ENCODE results near the gene UQCR11. TPM values are rescaled to one million over a fixed set of nuclear protein-coding genes. Genes with fewer than 3 reads are reported as not detected.

UQCR11 gene
- total and polyA plus RNA-seq, 2 donors (not counting 3 experiments of a cell fraction or from before 2014, with no cell fraction given), result 165 to 210 TPM

- Histone ChIP-seq H3K4me2 (ENCODE audit: insufficient read depth, low read length) (no peak overlapping the region), H3K9ac (replicated peaks; ENCODE audit: extremely low read depth, insufficient read depth, low read length) (no peak overlapping the region), H3K79me2 (ENCODE audit: control insufficient read depth, insufficient read depth, low read length) (peaks cover 46% of the 10 kb centered on the region), H3K27ac (ENCODE audit: insufficient read depth, low read depth, low read length) (no peak overlapping the region), H4K20me1 (replicated peaks; ENCODE audit: control insufficient read depth, extremely low read depth, insufficient read depth, low read length) (no peaks in the 10 kb centered on the region), H3K9me3 (replicated peaks; ENCODE audit: control insufficient read depth, insufficient read depth, low read length) (no peaks in the 10 kb centered on the region), H3K4me3 (replicated peaks in 1 of 3; ENCODE audit: insufficient read depth in 1 of 3, low read depth in 1 of 3, low read length in 3 of 3) (no peak overlapping the region), H3K27me3 (ENCODE audit: control insufficient read depth in 2 of 2, insufficient read depth in 2 of 2, low read length in 2 of 2) (no peaks in the 10 kb centered on the region), H2AFZ (ENCODE audit: low read depth, low read length) (no peak overlapping the region), H3K9me1 (replicated peaks; ENCODE audit: control insufficient read depth, extremely low read depth, insufficient read depth, low read length) (no peaks in the 10 kb centered on the region), H3K4me1 (ENCODE audit: control insufficient read depth, extremely low read depth, insufficient read depth, low read length) (peaks cover 4% of the 10 kb centered on the region), H3K36me3 (ENCODE audit: control insufficient read depth in 2 of 2, extremely low read depth in 1 of 2, insufficient read depth in 2 of 2, low read length in 2 of 2) (peaks cover 10 to 25% of the 10 kb centered on the region in 2 experiments)
- dilution Hi-C loops (cut with MboI; ENCODE audit: extremely low pct_ligation_motif_present, low sequenced_read_pairs), result no loop called here
- DNase-seq (ENCODE audit: low read depth, low spot score), result no peak
- FAIRE-seq, result no peak
- CTCF ChIA-PET, result no interaction called here
- POLR2A ChIA-PET, result no interaction called here
- intact Hi-C loops (cut with micrococcal nuclease), result loop anchor here (10.0 kb wide), 1 partner anchor 195 kb away; the partner anchor contains the start of genes DAZAP1 and GAMT
- no TSS peak for BruUV-seq (replicated peaks)
- TF ChIP-seq EZH2 (IDR thresholded peaks at IDR 0.05; ENCODE audit: borderline replicate concordance, low read depth, low read length, severe bottlenecking), result no peak
- TF ChIP-seq POLR2A (IDR thresholded peaks at IDR 0.05; ENCODE audit: low read depth, low read length), result no peak
Observed at GRCh38 chr19:1599460-1599846, 5.8 kb downstream of the UQCR11 start.

GRCh38 chr19:1598777-1599459 is 6.3 kb downstream of the UQCR11 start:
- dilution Hi-C loops (cut with MboI; ENCODE audit: extremely low pct_ligation_motif_present, low sequenced_read_pairs), result no loop called here
- FAIRE-seq, result no peak
- intact Hi-C loops (cut with micrococcal nuclease), result loop anchor here (10.0 kb wide), 1 partner anchor 194 kb away; the partner anchor contains the start of genes DAZAP1 and GAMT
- Histone ChIP-seq H3K36me3 (ENCODE audit: control insufficient read depth in 2 of 2, extremely low read depth in 1 of 2, insufficient read depth in 2 of 2, low read length in 2 of 2) (peaks cover 10 to 25% of the 10 kb centered on the region in 2 experiments), H3K27me3 (ENCODE audit: control insufficient read depth in 2 of 2, insufficient read depth in 2 of 2, low read length in 2 of 2) (no peaks in the 10 kb centered on the region), H3K4me1 (ENCODE audit: control insufficient read depth, extremely low read depth, insufficient read depth, low read length) (no peaks in the 10 kb centered on the region), H2AFZ (ENCODE audit: low read depth, low read length) (no peak overlapping the region), H3K9me1 (replicated peaks; ENCODE audit: control insufficient read depth, extremely low read depth, insufficient read depth, low read length) (no peaks in the 10 kb centered on the region), H3K27ac (ENCODE audit: insufficient read depth, low read depth, low read length) (no peak overlapping the region), H3K4me2 (ENCODE audit: insufficient read depth, low read length) (no peak overlapping the region), H4K20me1 (replicated peaks; ENCODE audit: control insufficient read depth, extremely low read depth, insufficient read depth, low read length) (no peaks in the 10 kb centered on the region), H3K79me2 (ENCODE audit: control insufficient read depth, insufficient read depth, low read length) (peaks cover 41% of the 10 kb centered on the region), H3K4me3 (replicated peaks in 1 of 3; ENCODE audit: insufficient read depth in 1 of 3, low read depth in 1 of 3, low read length in 3 of 3) (no peak overlapping the region), H3K9ac (replicated peaks; ENCODE audit: extremely low read depth, insufficient read depth, low read length) (no peak overlapping the region), H3K9me3 (replicated peaks; ENCODE audit: control insufficient read depth, insufficient read depth, low read length) (no peaks in the 10 kb centered on the region)
- ChIA-PET CTCF (no interaction called here), POLR2A (interaction anchor here (0.7 kb wide), 1 partner anchor 18 kb away, joined by 6 read pairs; no protein-coding TSS in a partner anchor)
- TF ChIP-seq MAX (IDR thresholded peaks at IDR 0.05; ENCODE audit: insufficient read depth, insufficient read length) (no peak), CTCF (IDR thresholded peaks at IDR 0.05; ENCODE audit: extremely low read depth in 1 of 2, insufficient read depth in 1 of 2, low read depth in 1 of 2, low read length in 2 of 2) (no peak), POLR2A (IDR thresholded peaks at IDR 0.05; ENCODE audit: low read depth, low read length) (no peak), EZH2 (IDR thresholded peaks at IDR 0.05; ENCODE audit: borderline replicate concordance, low read depth, low read length, severe bottlenecking) (no peak), GATA2 (IDR thresholded peaks at IDR 0.05; ENCODE audit: insufficient read depth, insufficient read length, low read depth, low read length) (no peak), JUN (IDR thresholded peaks at IDR 0.05; ENCODE audit: borderline replicate concordance, insufficient read depth, insufficient read length, low read depth) (no peak), POLR2AphosphoS5 (IDR thresholded peaks at IDR 0.05; ENCODE audit: insufficient read depth, low read depth, low read length) (no peak), FOS (IDR thresholded peaks at IDR 0.05; ENCODE audit: borderline replicate concordance, insufficient read depth, low read length) (no peak), MYC (IDR thresholded peaks at IDR 0.05; ENCODE audit: low read depth, low read length) (no peak)
- no peak for DNase-seq (ENCODE audit: low read depth, low spot score)
- BruUV-seq (replicated peaks), result no TSS peak
